ENCODE measurements around the gene NOL8.

DNA sequence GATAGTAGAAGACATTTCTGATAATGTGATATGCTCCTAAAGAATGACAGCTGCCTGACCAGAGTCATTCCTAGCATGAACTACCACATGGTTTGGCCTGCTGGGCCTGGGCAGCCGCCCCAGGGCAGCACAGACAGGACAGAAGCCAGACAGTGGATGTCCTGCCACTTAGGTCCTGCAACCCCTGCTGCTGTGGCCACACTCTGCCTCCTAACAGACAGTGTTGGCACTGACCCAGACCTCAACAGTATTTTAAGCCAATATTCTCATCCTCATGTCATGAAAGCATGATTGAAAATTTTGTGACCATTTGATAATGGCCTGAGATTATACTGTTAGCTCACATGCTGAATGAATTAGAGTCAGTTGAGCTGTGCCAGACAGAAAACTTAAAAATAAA lies 16.4 kb upstream of the NOL8 start:
- TF ChIP-seq, protein P1, sequence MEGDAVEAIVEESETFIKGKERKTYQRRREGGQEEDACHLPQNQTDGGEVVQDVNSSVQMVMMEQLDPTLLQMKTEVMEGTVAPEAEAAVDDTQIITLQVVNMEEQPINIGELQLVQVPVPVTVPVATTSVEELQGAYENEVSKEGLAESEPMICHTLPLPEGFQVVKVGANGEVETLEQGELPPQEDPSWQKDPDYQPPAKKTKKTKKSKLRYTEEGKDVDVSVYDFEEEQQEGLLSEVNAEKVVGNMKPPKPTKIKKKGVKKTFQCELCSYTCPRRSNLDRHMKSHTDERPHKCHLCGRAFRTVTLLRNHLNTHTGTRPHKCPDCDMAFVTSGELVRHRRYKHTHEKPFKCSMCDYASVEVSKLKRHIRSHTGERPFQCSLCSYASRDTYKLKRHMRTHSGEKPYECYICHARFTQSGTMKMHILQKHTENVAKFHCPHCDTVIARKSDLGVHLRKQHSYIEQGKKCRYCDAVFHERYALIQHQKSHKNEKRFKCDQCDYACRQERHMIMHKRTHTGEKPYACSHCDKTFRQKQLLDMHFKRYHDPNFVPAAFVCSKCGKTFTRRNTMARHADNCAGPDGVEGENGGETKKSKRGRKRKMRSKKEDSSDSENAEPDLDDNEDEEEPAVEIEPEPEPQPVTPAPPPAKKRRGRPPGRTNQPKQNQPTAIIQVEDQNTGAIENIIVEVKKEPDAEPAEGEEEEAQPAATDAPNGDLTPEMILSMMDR (IDR thresholded peaks at IDR 0.05; ENCODE audit: low read length): no peak
- no peak for TF ChIP-seq EZH2 (optimal IDR thresholded peaks at IDR 0.05; ENCODE audit: low read depth, low read length)
